HFF-Myc (cell line): ENCODE measurements around the gene FUS.
"Not testable (repeated sequence)": the region's sequence is repeated elsewhere in the genome, so short reads cannot be mapped to it uniquely, and the experiment has no call there.

Experiments used
- DNase-seq: peaks from one replicate; pipeline ENCODE4 v3.0.0-alpha.2; 2011; ENCODE audit warnings: low read depth; ENCODE audit errors: extremely low read depth
- H3K4me3 ChIP-seq: replicated peaks from 2 replicates; pipeline ENCODE4 v1.5.1; 2011; ENCODE audit warnings: low read depth, mild to moderate bottlenecking, control low read depth, low read length
- TF ChIP-seq, protein P1 (sequence below): IDR thresholded peaks from 2 replicates; pipeline ENCODE4 v1.5.1; 2012; ENCODE audit warnings: mild to moderate bottlenecking, low read depth, low read length, control low read depth; ENCODE audit errors: missing control alignments

Gene FUS

GRCh38 chr16:31138621-31139578 is 41.0 kb upstream of the FUS start:
- DNase-seq: no peak
- no peak overlapping the region for H3K4me3 ChIP-seq
- TF ChIP-seq, protein P1, sequence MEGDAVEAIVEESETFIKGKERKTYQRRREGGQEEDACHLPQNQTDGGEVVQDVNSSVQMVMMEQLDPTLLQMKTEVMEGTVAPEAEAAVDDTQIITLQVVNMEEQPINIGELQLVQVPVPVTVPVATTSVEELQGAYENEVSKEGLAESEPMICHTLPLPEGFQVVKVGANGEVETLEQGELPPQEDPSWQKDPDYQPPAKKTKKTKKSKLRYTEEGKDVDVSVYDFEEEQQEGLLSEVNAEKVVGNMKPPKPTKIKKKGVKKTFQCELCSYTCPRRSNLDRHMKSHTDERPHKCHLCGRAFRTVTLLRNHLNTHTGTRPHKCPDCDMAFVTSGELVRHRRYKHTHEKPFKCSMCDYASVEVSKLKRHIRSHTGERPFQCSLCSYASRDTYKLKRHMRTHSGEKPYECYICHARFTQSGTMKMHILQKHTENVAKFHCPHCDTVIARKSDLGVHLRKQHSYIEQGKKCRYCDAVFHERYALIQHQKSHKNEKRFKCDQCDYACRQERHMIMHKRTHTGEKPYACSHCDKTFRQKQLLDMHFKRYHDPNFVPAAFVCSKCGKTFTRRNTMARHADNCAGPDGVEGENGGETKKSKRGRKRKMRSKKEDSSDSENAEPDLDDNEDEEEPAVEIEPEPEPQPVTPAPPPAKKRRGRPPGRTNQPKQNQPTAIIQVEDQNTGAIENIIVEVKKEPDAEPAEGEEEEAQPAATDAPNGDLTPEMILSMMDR: no peak

DNA sequence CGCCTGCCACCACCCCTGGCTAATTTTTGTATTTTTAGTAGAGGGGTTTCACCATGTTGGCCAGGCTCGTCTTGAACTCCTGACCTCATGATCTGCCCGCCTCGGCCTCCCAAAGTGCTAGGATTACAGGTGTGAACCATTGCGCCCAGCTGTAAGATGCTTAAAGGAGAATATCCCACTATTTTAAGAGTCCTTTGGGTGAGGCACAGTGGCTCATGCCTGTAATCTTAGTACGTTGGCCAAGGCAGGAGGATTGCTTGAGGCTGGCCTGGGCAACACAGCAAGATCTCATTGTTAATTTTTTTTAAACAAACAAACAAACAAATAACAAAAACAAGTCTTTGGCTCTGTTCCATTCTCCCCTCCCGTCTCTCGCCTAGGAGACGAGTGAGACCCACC is 38.9 kb upstream of the FUS start:
- not testable (repeated sequence) for H3K4me3 ChIP-seq, DNase-seq

DNA sequence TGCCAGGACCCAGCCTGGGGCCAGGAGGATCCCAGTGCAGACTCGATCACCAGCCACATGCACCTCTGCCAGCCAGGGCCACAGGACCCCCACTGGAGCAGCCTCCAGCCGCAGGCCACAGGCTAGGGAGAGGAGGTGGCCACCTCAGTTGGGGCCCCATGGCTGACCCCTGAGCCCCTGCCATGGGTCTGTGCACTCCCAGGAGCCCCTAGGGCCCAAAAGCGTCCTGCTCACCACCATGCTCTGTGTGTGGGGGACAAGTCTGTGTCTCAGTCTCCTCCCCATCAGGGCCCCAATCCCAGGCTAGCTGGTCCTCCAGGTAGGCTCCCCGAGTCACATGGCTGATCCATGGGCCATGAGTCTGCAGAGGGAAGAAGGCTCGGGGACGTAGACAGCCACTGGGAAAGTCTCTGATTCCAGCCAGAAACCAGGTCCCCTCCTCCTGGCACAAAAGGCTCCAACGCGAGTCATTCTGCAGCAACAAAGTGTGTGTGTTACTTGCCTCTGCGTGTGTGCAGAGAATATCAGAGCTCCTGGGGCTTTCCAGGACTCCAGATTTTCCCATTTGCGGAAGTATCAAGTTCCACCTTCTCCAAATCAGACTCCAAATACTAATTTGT is 38.3 kb upstream of the FUS start:
- no peak for DNase-seq
- peak overlapping the region; percentile 31 for H3K4me3 ChIP-seq

DNA sequence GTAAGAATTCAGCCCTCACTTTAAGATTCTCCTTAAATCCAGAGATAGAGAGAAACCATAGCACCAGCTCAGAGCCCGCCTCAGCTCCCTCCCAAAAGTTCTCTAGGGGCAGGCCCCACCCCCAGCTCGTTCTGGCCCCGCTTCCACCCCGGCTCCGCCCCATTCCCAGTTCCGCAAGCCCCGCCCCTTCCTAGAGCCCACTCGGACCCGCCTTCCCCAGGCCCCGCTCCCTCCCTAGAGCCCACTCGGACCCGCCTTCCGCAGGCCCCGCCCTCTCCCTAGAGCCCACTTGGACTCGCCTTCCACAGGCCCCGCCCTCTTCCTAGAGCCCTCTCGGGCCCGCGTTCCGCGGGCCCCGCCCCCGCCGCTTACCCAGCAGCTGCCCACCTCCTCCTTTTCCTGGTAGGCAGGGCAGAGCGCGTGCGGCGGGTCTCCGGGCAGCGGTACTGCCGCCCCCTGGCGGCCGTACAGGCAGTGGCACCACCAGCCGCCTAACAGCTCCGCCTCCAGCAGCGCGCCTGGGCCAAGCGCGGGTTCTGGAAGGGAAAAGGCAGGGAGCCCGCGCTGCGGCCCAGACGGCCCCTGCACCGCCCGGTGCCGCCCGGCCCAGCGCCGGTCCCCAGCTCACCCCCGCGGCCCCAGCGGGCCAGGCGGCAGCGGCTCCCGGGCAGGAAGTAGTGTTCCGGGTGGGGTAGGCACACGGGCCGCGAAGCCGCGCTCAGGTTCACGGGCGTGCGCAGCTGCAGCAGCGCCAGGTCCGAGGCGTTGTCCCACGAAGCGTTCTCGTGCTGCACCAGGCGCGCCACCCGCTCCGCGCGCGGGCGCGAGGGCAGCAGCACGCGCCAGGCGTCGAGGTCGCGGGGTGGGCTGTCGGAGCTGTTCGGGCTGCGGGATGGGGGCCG is 37.6 kb upstream of the FUS start:
- peak overlapping the region; percentile 31 for H3K4me3 ChIP-seq
- TF ChIP-seq, protein P1: peak; percentile 89
- peak; percentile 90 for DNase-seq

More for the DNA sequence above, 38.3 kb upstream of the FUS start:
- TF ChIP-seq, protein P1: no peak

DNA sequence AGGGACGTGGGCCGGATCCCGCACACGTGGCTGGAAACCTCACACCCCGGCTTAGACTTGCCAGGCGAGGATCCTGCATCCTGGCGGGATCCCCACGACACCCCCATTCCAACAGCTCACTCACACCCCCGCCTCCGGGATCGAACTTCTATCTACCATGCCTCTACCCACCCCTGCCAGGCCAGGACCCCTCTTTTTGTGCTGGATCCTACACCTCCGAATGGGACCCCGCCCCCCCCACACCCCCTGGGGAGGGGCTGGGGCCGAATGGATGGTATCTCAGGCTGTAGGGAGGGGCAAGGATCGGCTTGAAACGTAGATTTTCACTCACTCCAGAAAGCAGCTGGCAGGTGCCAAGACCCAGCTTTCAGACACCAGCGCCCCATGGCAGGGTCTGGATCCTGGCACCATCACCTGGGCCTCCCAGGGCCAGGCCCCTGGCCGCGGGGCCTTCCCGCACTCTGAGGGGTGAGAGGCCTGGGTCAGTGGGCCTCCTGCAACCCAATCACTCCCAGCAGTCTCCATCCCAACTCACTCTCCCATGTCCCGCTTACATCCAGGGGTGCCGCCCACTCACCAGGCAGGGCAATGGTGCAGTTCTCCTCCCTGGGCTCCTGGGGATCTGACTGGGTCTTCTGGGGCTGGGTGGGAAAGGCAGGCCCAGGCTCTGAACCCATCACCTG is 36.8 kb upstream of the FUS start:
- DNase-seq: no peak
- TF ChIP-seq, protein P1: no peak
- peak overlapping the region; percentile 30 for H3K4me3 ChIP-seq

- no peak for DNase-seq
- no peak overlapping the region for H3K4me3 ChIP-seq
These were observed 36.2 kb upstream of the FUS start for GRCh38 chr16:31143694-31144148.

DNA sequence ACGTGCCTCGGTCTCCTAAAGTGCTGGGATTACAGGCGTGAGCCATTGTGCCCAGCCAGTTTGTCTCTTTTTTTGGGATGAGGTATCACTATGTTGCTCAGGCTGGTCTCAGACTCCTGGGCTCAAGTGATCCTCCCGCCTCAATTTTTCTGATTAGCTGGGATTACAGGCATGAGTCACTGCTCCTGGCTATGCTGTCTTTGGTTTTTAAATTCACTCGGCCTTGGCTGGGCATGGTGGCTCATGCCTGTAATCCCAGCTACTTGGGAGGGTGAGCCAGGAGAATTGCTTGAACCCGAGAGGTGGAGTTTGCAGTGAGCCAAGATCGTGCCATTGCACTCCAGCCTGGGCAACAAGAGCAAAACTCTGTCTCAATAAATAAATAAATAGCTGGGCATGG is 35.5 kb upstream of the FUS start:
- DNase-seq, H3K4me3 ChIP-seq: not testable (repeated sequence)

More at GRCh38 chr16:31143694-31144148, 36.2 kb upstream of the FUS start:
- TF ChIP-seq, protein P1: no peak
